COLO829 (cell line): ENCODE results near the gene KRT5.
"Not testable (repeated sequence)": the region's sequence is repeated elsewhere in the genome, so short reads cannot be mapped to it uniquely, and the experiment has no call there.

ENCODE experiments used
- DNase-seq: peaks from one replicate; pipeline ENCODE4 v3.0.0; 2012; ENCODE audit warnings: low spot score

KRT5 gene

GRCh38 chr12:52519387-52519703, 849 bp downstream of the KRT5 start:
- no peak for DNase-seq

- no peak for DNase-seq
These were observed 1.4 kb downstream of the KRT5 start for GRCh38 chr12:52518574-52519386.

- no peak for DNase-seq
These were observed 2.3 kb downstream of the KRT5 start for GRCh38 chr12:52517888-52518287.

GRCh38 chr12:52517005-52517835, 3.0 kb downstream of the KRT5 start:
- no peak for DNase-seq

- no peak for DNase-seq
These were observed 4.0 kb downstream of the KRT5 start for GRCh38 chr12:52515927-52516831.

- no peak for DNase-seq
These were observed 4.9 kb downstream of the KRT5 start for GRCh38 chr12:52515319-52515646.

GRCh38 chr12:52514471-52515318, 5.5 kb downstream of the KRT5 start:
- no peak for DNase-seq

- DNase-seq = no peak
These were observed 6.5 kb downstream of the KRT5 start for GRCh38 chr12:52513736-52514135.

GRCh38 chr12:52508211-52508610, 12.0 kb downstream of the KRT5 start:
- no peak for DNase-seq

- DNase-seq = peak; percentile 59
These were observed 13.1 kb downstream of the KRT5 start for GRCh38 chr12:52506858-52507715.

- no peak for DNase-seq
These were observed 17.3 kb downstream of the KRT5 start for GRCh38 chr12:52502877-52503276.

- no peak for DNase-seq
These were observed 18.7 kb downstream of the KRT5 start for GRCh38 chr12:52501490-52501889.

GRCh38 chr12:52500574-52500973, 19.6 kb downstream of the KRT5 start:
- DNase-seq = not testable (repeated sequence)

GRCh38 chr12:52499806-52500560, 20.2 kb downstream of the KRT5 start:
- DNase-seq = no peak

- no peak for DNase-seq
These were observed 21.2 kb downstream of the KRT5 start for GRCh38 chr12:52498946-52499345.

GRCh38 chr12:52497975-52498374, 22.2 kb downstream of the KRT5 start:
- DNase-seq = no peak

- DNase-seq = peak; percentile 10
These were observed 23.6 kb downstream of the KRT5 start for GRCh38 chr12:52496590-52497071.

GRCh38 chr12:52496054-52496453, 24.1 kb downstream of the KRT5 start:
- DNase-seq = no peak

GRCh38 chr12:52495389-52495788, 24.8 kb downstream of the KRT5 start:
- no peak for DNase-seq

GRCh38 chr12:52494518-52494917, 25.7 kb downstream of the KRT5 start:
- DNase-seq = no peak
